Progenitor cell of endocrine pancreas (in vitro differentiated cells): ENCODE results near the gene SHISA2. TPM values are rescaled to one million over a fixed set of nuclear protein-coding genes. Genes with fewer than 3 reads are reported as not detected.

ENCODE experiments used
- DNase-seq: peaks from one replicate; pipeline ENCODE4 v3.0.0; 2021; ENCODE audit warnings: low spot score; ENCODE audit not compliant: unreplicated experiment
- H3K27ac Mint-ChIP-seq: 2 replicates; pipeline ENCODE4 v1.8.0; 2021; ENCODE audit warnings: mild to moderate bottlenecking, moderate library complexity, mixed read lengths
- H3K27me3 Mint-ChIP-seq: 2 replicates; pipeline ENCODE4 v1.8.0; 2021; ENCODE audit warnings: mixed read lengths
- H3K36me3 Mint-ChIP-seq: 2 replicates; pipeline ENCODE4 v1.8.0; 2022; ENCODE audit warnings: mixed read lengths; ENCODE audit not compliant: insufficient read depth
- H3K4me1 Mint-ChIP-seq: 2 replicates; pipeline ENCODE4 v1.8.0; 2021; ENCODE audit warnings: low read depth, mixed read lengths
- H3K4me3 Mint-ChIP-seq: 2 replicates; pipeline ENCODE4 v1.8.0; 2021; ENCODE audit warnings: low read depth, mild to moderate bottlenecking, moderate library complexity, mixed read lengths
- H3K9me3 Mint-ChIP-seq: 2 replicates; pipeline ENCODE4 v1.8.0; 2021; ENCODE audit warnings: low read depth, mixed read lengths
- total RNA-seq: library from RNA; stranded (reverse); gene quantifications from 2 replicates; pipeline ENCODE4 v1.2.1, GENCODE V29; 2021
- TF ChIP-seq, protein P1 (sequence below): fragments of 200-600 bp; sonication (generic); IDR thresholded peaks from one replicate; pipeline ENCODE4 v1.5.0; 2021; ENCODE audit warnings: antibody characterized with exemption, mild to moderate bottlenecking; ENCODE audit not compliant: unreplicated experiment

The SHISA2 gene
- total RNA-seq, 1 donor from 2014 or later: 15.2 TPM

DNA sequence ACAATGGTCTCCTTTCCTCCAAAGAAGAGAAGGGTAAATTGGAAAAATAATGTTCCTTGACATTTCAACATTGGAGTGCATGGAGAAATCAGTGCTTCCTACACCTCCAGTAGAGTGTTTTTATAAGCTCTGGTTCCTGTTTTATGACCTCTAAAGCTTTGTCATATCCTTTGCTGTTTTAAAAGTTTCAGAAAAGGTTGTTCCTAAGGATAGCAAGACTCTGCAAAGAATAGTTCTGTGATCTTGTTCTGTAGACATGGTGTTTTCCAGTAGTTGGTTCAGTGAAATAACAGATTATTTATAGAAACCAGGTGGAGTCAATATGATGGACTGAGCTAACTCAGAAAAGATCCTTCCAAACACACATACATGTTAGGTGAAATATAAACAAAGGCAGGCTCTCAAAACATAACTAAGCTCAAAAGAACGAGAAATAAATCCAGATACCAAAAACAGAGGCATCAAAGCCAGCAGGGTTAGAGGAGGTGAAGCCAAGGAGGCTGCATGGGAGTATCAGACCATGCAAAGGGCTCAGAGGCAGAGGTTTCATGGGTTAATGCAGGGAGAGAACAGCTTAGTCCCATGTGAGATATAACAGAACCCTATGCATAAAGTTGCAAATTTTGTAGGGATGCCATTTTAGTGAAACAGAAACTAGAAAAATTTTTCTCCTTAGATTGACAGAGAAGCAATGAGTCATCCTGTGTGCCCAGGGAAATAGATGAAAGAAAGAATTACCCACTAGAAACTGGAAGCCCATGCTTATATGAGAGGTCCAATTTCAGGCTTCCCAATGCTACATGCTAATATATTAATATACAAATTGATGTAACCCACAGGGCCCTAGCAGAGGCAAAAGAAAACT is 44.3 kb downstream of the SHISA2 start:
- Mint-ChIP-seq H3K4me3 (no peak overlapping the region), H3K27ac (no peak overlapping the region), H3K9me3 (peaks cover 21% of the 10 kb centered on the region), H3K36me3 (peaks cover 3% of the 10 kb centered on the region), H3K27me3 (no peaks in the 10 kb centered on the region), H3K4me1 (peaks cover 8% of the 10 kb centered on the region)
- DNase-seq: no peak
- TF ChIP-seq, protein P1, sequence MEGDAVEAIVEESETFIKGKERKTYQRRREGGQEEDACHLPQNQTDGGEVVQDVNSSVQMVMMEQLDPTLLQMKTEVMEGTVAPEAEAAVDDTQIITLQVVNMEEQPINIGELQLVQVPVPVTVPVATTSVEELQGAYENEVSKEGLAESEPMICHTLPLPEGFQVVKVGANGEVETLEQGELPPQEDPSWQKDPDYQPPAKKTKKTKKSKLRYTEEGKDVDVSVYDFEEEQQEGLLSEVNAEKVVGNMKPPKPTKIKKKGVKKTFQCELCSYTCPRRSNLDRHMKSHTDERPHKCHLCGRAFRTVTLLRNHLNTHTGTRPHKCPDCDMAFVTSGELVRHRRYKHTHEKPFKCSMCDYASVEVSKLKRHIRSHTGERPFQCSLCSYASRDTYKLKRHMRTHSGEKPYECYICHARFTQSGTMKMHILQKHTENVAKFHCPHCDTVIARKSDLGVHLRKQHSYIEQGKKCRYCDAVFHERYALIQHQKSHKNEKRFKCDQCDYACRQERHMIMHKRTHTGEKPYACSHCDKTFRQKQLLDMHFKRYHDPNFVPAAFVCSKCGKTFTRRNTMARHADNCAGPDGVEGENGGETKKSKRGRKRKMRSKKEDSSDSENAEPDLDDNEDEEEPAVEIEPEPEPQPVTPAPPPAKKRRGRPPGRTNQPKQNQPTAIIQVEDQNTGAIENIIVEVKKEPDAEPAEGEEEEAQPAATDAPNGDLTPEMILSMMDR: no peak

Other genes starting within 250 kb of the SHISA2 start
- 22.5 and 24.0 TPM in 2 replicates for gene RNF6, start 170.3 kb upstream of the SHISA2 start, total RNA-seq
- 26.9 and 31.7 TPM in 2 replicates for gene CDK8, start 202.1 kb upstream of the SHISA2 start, total RNA-seq